Activated T-helper 9 cell treated with anti-CD3 and anti-CD28 coated beads, Interleukin-2, amount 50 U/mL, for 16 hours (primary cell): Measurements from ENCODE around the gene TMEM167A.

Experiments used
- DNase-seq: peaks from one replicate; pipeline ENCODE4 v3.0.0-alpha.2; 2020; ENCODE audit warnings: low read depth

Gene TMEM167A

GRCh38 chr5:83035373-83036100, 41.7 kb downstream of the TMEM167A start:
- no peak for DNase-seq

DNA sequence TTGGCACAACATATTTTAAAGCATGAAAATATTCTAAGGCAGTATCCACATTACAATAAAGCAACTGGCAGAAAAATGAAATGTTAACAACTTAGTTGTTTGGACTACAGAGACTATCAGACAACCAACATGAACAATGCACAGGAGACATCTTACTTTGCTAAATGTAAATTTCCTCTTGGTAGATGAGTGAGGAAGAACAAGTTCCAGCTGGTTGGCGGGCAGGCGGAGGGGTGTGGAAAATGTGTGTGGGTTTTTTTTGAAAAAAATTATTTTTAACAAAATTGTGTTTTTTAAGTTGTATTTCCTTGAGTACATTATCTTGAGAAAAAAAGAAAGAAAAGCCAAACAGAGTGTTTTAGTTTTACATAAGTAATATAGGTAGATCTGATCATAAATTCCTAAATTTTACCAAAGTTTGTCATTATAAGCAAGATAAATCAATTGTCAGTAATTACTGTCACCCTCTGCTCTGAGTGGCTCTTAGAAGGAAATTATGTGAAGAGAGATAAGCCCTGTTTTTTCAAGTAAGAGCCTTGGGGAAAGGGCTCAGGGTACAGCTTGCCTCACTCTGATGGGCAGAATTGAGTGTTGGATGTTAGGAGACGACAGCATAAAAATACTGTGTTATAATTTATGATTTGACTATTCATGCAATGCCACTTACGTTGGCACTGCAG, 42.5 kb downstream of the TMEM167A start:
- DNase-seq, result no peak

DNA sequence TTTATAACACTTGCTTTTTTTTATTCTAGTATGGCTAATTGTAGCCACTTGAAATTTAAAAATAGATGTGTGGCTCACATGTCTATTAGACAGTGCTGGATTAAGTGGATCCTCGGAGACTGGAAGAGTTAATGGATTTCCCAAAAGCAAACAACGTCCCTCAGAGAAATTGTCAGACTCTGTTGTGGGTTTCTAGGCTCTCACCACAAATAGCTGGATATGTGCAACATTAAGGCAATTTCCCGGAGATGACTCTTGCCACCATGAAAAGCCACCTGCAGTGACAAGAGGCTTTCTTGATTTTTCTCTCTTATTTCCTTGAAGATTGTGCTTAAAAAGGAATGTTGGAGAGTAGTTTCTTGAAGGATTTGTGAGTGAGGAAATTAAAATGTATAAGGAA, 43.2 kb downstream of the TMEM167A start:
- DNase-seq, result no peak

- no peak for DNase-seq
Observed at GRCh38 chr5:83031381-83031780, 45.8 kb downstream of the TMEM167A start.

DNA sequence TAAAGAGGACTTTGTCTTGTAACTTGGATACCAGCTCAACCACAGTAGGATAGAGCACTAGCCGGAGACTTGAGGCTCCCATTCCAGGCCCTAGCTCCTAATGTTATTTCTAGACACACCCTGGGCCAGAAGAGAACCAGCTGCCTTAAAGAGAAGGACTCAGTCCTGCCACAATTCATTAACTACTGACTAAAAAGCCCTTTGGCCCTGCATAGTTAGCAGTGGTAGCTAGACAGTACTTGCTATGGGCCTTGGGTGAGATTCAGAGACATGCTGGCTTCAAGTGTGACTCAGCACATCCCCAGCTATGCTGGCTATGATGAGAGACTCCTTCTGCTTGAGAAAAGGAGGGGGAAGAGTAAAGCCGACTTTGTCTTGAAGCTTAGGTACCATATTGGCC, 47.3 kb downstream of the TMEM167A start:
- no peak for DNase-seq

GRCh38 chr5:83026930-83027687, 50.1 kb downstream of the TMEM167A start:
- DNase-seq, result no peak

DNA sequence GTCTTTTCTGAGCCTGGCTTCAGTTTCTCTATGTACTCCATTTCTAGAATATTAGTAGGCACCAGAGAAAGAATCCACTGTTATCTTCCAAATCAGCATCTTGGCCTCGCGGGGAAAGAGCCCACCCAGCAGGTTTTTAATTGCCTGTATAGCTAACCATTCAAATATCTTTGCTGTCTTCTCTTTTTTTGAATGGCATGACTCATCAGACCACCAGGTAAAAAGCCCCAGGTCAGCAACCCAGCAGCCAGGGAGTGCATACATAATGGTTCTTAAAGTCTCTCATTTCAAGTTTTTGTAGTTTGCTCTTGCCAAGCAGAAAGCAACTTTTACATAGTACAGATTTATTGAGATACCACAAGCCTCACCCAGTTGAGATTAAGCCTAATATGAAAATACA, 50.7 kb downstream of the TMEM167A start:
- DNase-seq, result no peak

GRCh38 chr5:83025690-83026478, 51.3 kb downstream of the TMEM167A start:
- DNase-seq, result no peak

GRCh38 chr5:83022334-83022733, 54.9 kb downstream of the TMEM167A start:
- no peak for DNase-seq

GRCh38 chr5:83015676-83016075, 61.5 kb downstream of the TMEM167A start:
- DNase-seq, result no peak

- no peak for DNase-seq
Observed at GRCh38 chr5:83011985-83012384, 65.2 kb downstream of the TMEM167A start.

DNA sequence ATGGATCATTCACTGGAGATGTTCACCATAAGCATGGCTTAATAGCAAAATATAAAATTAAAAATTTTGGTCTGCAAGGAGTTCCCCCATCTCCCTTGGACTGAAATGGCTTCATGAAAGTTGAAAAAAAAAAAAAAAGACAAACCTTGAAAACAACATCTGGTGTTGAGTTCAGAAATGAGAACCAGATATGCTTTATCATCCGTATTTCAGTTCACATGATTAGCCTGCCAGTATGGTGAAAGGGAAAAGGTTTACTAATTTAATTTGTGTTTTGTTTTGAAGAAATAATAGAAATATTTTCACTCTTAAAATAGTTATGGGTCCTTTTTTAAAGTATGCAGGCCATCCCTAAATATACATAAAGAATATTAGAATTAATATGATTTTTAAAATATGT, 67.8 kb downstream of the TMEM167A start:
- no peak for DNase-seq

DNA sequence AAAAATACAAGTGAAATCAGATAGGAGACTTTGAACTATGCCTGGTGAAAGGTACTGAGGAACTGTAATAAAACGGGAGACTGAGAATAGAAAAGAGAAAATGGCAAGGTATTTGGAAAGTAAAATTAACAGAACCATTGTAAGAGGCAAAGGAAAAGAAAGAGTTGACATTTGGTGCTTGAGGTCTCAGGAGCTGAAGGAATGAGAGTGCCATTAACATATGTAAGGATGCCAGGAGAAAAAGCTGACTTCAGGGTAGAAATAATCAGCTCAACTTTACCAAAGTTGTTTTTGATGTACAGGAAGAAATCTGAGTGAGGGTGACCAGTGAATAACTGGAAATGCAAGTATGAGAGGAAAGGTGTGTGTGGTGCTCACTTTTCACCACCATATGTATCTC, 69.4 kb downstream of the TMEM167A start:
- DNase-seq, result no peak

GRCh38 chr5:83006683-83007283, 70.4 kb downstream of the TMEM167A start:
- DNase-seq, result no peak

GRCh38 chr5:83003791-83004190, 73.4 kb downstream of the TMEM167A start:
- DNase-seq, result no peak
